ENCODE data around the gene UTS2B.

Gene UTS2B, protein sequence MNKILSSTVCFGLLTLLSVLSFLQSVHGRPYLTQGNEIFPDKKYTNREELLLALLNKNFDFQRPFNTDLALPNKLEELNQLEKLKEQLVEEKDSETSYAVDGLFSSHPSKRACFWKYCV

DNA sequence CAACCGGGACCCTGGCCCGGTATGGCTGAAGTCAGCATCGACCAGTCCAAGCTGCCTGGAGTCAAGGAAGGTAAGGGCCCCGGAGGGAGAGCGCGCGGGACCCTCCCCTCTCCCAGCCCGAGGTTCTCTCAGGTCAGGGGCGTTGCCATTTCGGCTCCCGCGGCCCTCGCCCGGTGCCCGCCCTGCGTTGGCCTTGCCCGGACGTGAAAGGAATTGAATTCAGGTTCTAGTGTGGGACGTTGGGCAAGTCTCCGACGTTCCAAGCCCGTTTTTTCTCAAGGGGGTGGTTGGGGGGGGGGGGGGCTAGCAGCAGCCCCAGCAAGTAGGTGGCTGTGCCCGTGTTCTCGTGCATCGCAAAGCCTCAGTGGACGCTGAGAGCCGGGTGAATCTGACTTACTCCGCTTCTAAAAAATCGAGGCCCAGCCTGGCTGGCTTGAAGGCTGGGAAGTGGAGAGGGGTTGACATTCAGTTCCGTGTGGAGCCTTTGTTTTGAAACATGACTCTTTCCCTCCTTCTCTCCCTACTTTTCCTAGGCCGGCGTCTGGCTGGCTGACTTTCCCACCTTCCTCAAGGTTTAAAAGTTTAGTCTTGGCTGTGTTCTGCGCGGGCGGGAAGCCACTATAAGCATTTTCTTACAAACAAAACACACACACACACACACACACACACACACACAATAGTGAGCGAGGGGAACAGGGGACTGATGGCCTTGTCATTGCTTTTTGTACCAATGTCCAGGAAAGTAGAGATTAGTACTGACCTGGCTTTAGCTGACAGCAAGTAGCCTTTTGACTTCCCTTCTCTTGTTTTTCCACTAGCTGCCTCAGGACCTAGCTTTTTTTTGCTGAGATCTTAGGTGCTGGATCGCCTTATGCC, at the start of gene UTS2B:
Gene UTS2B (minus strand): TSS at position 873 of the 876 bp plus-strand sequence. CDS start 48,337 bp downstream, outside the sequence.
- peak within 1 kb of the TSS; percentile 92 for H3K4me3 ChIP-seq
- peak within 1 kb of the TSS; percentile 95 for H3K9ac ChIP-seq

DNA sequence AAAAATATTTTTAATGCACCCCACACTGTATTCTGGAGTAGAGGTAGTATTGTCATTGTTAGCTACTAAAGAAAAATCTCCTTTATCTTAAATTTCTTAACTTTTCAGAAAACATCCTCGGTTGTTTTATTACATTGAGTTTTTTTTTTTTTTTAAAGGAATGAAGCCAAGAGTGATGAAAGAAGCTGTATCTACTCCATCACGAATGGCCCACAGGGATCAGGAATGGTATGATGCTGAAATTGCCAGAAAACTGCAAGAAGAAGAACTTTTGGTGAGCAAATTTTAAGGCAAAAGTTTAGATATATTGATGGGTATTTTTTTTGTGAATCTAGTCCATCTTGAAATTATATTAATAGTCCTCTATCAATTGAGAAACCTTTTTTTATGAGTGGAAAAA, 49.7 kb upstream of the UTS2B start:
- H3K9ac ChIP-seq = no peak overlapping the region
- no peaks in the 10 kb centered on the region for H3K27me3 ChIP-seq
- H4K20me1 ChIP-seq = no peaks in the 10 kb centered on the region
- H3K36me3 ChIP-seq = peaks cover 52% of the 10 kb centered on the region
- H3K4me3 ChIP-seq = no peak overlapping the region
- H3K4me2 ChIP-seq = no peak overlapping the region
- H3K4me1 ChIP-seq = 0 out of 2 replicates have a peak, but pooled peaks cover 10% of the 10 kb centered on the region
- TF ChIP-seq Cebpa-rat (IDR thresholded peaks at IDR 0.05) = no peak
- no peaks in the 10 kb centered on the region for H3K9me3 ChIP-seq
- no peak overlapping the region for H3K27ac ChIP-seq

More for the DNA sequence above, at the start of gene UTS2B:
- Histone ChIP-seq H3K9me3 (no peaks in the 10 kb centered on the region), H4K20me1 (peaks cover 30% of the 10 kb centered on the region), H3K36me3 (no peaks in the 10 kb centered on the region), H3K27me3 (no peaks in the 10 kb centered on the region), H3K27ac (peak within 1 kb of the TSS; percentile 97), H3K4me1 (peaks cover 29% of the 10 kb centered on the region), H3K4me2 (peak within 1 kb of the TSS; percentile 80)
- no peak for TF ChIP-seq Cebpa-rat (IDR thresholded peaks at IDR 0.05)

DNA sequence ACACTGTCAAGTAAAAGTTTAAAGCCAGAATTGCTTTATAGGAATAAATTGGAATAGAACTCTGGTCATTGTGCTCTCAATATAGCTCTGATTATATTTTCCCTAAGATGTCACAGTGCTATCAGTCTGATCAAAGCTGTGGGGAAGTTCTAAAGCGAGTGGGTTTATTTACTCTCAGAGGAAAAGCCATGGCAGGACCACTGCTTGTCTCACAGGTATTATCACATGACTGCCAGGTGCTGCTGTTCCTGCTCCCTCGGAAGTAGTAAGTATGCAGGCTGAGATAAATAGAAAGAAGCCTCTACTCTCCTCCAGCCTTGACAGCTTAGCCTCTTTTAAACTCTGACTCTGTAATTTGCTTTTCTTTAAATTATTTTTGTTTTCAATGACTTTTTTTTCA, 49.1 kb upstream of the UTS2B start:
- 0 out of 2 replicates have a peak, but pooled peaks cover 10% of the 10 kb centered on the region for H3K4me1 ChIP-seq
- no peaks in the 10 kb centered on the region for H4K20me1 ChIP-seq
- no peak overlapping the region for H3K4me3 ChIP-seq
- H3K9me3 ChIP-seq = no peaks in the 10 kb centered on the region
- H3K27ac ChIP-seq = no peak overlapping the region
- H3K36me3 ChIP-seq = peaks cover 51% of the 10 kb centered on the region
- no peak overlapping the region for H3K4me2 ChIP-seq
- no peak overlapping the region for H3K9ac ChIP-seq
- no peaks in the 10 kb centered on the region for H3K27me3 ChIP-seq
- no peak for TF ChIP-seq Cebpa-rat (IDR thresholded peaks at IDR 0.05)

DNA sequence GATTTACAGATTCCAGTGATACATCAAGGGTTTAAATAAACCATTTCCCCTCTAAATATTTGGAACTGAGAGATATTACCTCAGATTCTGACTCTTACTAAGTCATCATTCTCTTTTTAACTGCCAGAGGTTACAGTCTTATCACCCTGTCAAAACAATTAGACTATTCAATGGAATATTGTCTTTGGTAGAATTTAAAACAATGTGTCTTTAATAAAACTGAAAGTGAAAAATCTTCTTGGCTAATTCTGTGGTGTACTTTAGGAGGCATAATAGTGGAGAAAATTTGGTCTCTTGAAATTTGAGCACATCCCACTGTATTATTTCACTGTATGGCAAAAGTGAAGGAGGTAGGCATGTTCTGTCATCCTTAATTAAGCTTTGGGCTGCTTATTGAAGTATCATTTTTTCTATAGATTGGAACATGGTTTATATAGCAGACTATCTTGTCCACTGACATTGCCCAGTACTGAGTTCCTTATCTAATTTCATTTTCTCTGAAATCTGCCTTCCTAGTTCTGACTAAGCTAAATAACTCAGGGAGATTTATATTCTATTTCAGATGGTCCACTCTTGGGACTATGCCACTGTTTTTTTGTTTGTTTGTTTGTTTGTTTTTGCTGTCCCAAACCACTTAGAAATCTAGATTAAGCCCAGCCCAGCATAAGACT, 48.0 kb upstream of the UTS2B start:
- no peak overlapping the region for H3K27ac ChIP-seq
- no peaks in the 10 kb centered on the region for H3K27me3 ChIP-seq
- H3K4me1 ChIP-seq = 0 out of 2 replicates have a peak, but pooled peaks cover 10% of the 10 kb centered on the region
- no peak overlapping the region for H3K9ac ChIP-seq
- H3K9me3 ChIP-seq = no peaks in the 10 kb centered on the region
- no peaks in the 10 kb centered on the region for H4K20me1 ChIP-seq
- H3K36me3 ChIP-seq = peaks cover 51% of the 10 kb centered on the region
- no peak for TF ChIP-seq Cebpa-rat (IDR thresholded peaks at IDR 0.05)
- H3K4me3 ChIP-seq = no peak overlapping the region
- no peak overlapping the region for H3K4me2 ChIP-seq

DNA sequence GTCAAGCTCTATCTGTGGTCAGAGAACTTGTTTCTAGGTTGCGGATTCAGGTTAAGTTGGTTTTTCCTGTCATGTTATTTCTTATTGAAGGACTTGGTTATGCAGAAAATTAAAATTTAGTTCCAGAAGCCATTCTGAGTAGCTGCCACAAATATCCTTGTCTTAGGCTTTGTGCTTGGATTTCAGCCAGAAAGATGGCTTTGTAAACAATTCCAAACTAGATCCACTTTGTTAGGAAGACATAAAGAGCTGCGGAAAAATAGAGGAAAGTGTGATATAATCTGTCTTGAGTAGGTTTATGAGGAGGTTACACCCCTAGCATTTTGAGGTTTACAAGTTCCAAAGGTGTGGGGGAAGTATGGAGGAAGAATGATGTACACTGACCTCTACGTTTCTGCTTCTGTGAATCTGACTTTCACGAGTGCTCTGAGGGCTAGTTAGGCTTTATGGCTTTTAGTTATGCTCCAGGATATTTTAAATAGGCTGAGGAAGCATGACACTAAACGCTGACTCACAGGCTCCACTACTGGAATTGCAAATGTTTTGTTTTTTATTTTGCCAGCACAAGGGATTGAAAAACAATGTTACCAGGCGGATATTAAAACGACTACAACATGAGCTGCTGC, 46.3 kb upstream of the UTS2B start:
- no peak overlapping the region for H3K9ac ChIP-seq
- H3K27me3 ChIP-seq = no peaks in the 10 kb centered on the region
- no peaks in the 10 kb centered on the region for H3K9me3 ChIP-seq
- no peak for TF ChIP-seq Cebpa-rat (IDR thresholded peaks at IDR 0.05)
- H3K4me2 ChIP-seq = no peak overlapping the region
- no peak overlapping the region for H3K4me3 ChIP-seq
- no peaks in the 10 kb centered on the region for H3K4me1 ChIP-seq
- H4K20me1 ChIP-seq = no peaks in the 10 kb centered on the region
- peaks cover 36% of the 10 kb centered on the region for H3K36me3 ChIP-seq
- no peak overlapping the region for H3K27ac ChIP-seq

DNA sequence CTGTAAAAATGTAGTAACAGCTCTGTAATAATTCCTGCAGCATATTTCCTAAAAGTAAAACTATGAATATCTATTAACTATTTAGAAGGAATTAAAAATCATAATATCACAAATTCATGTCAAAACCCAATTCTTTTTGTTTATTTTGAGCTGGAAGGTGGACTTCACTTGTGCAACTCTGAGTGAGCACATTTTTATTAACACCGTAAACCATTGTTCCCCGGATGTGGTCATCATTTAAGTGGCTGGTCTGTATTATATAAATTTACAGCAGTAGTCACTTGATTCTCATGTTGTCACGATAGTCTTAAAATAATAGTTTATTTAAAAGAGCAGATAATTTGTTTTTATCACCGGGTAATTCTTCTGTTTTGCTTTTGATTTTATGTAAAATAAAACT, 43.0 kb upstream of the UTS2B start:
- no peak overlapping the region for H3K4me2 ChIP-seq
- H3K27ac ChIP-seq = no peak overlapping the region
- peaks cover 39% of the 10 kb centered on the region for H3K36me3 ChIP-seq
- H3K9ac ChIP-seq = no peak overlapping the region
- H3K9me3 ChIP-seq = no peaks in the 10 kb centered on the region
- H3K4me1 ChIP-seq = no peaks in the 10 kb centered on the region
- no peaks in the 10 kb centered on the region for H4K20me1 ChIP-seq
- H3K27me3 ChIP-seq = no peaks in the 10 kb centered on the region
- H3K4me3 ChIP-seq = no peak overlapping the region
- TF ChIP-seq Cebpa-rat (IDR thresholded peaks at IDR 0.05) = no peak

DNA sequence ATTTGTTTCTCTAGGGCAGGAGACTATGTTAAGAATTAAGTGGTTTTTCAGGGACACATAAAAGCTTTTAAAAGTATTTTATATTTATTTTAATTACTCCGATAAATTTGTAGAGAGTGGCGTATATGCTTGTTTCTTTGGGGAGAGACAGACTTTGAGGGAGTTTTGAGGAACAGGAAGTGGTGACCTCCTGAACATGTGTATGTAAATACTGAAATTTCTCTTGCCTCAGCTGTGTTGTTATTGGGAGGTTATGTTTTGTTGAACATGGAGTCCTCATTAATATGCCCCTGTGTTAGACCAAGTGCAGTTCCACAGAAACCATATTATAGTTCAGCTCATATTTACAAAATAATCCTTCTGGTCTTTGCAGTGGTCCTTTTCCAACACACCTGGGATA, 41.8 kb upstream of the UTS2B start:
- Histone ChIP-seq H4K20me1 (no peaks in the 10 kb centered on the region), H3K4me2 (no peak overlapping the region), H3K4me3 (no peak overlapping the region), H3K4me1 (no peaks in the 10 kb centered on the region), H3K9ac (no peak overlapping the region), H3K9me3 (no peaks in the 10 kb centered on the region), H3K27ac (no peak overlapping the region), H3K36me3 (peaks cover 39% of the 10 kb centered on the region), H3K27me3 (no peaks in the 10 kb centered on the region)
- no peak for TF ChIP-seq Cebpa-rat (IDR thresholded peaks at IDR 0.05)

DNA sequence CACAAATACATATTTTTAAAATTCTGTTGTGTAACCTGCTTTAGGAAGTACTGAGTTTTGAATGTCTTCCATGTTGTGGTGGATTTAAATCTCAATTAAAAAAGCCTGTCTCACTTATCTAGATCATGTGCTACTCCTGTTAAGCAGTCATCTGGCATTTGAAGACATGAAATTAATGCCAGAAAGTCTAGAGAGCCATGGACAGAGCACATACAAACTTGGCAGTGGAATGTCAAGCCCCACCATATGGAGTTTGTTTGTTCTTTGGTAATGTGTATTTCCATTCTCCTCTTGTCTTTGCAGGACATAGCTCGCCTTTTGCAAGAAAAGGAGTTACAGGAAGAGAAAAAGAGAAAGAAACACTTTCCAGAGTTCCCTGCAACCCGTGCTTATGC, 39.3 kb upstream of the UTS2B start:
- peaks cover 35% of the 10 kb centered on the region for H3K36me3 ChIP-seq
- H3K27me3 ChIP-seq = no peaks in the 10 kb centered on the region
- no peaks in the 10 kb centered on the region for H3K4me1 ChIP-seq
- H3K27ac ChIP-seq = no peak overlapping the region
- H4K20me1 ChIP-seq = no peaks in the 10 kb centered on the region
- H3K4me3 ChIP-seq = no peak overlapping the region
- H3K9me3 ChIP-seq = no peaks in the 10 kb centered on the region
- no peak overlapping the region for H3K4me2 ChIP-seq
- no peak overlapping the region for H3K9ac ChIP-seq
- no peak for TF ChIP-seq Cebpa-rat (IDR thresholded peaks at IDR 0.05)

DNA sequence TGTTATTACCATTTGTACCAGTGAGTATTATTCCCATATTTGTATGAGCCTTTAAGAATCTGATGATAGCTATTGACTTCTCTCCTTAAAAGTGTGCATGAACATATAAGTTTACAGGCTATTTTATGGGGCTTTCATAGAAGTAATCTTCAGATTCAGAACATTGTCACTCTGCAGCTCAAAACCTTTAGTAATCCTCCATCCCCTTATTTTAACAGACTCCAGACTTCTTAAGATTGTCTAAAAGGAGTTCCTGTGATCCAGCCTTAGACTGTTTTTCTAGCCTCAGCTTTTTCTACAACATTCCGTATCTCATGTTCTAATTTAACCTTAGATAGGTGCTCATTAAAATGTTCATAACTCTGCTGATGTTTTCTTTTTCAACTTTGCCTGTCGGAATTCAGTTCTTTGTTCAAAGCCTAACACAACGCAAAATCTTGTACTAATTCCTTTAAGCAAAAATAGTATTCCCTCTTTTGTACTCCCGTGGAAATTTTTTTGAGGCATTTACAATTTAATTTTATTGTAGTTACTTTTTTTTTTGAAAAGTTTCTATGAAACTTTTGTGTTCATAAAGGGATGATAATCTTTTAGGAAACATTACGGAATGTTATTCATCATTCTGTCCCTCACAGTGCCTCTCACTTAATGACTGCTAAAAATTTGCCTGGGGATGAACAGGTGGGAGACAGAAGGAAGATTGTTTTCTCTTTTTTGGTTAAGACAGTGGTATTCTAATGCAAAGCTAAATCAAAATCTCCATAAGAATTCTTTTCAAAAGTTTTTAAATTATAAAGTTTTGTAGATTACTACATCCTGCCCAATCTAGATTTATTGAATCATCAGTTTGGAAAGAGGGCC, 38.7 kb upstream of the UTS2B start:
- H3K9ac ChIP-seq = no peak overlapping the region
- no peak overlapping the region for H3K27ac ChIP-seq
- H3K4me3 ChIP-seq = no peak overlapping the region
- H4K20me1 ChIP-seq = 0 out of 2 replicates have a peak, but pooled peaks cover 2% of the 10 kb centered on the region
- no peak overlapping the region for H3K4me2 ChIP-seq
- H3K4me1 ChIP-seq = no peaks in the 10 kb centered on the region
- H3K9me3 ChIP-seq = no peaks in the 10 kb centered on the region
- TF ChIP-seq Cebpa-rat (IDR thresholded peaks at IDR 0.05) = no peak
- peaks cover 40% of the 10 kb centered on the region for H3K36me3 ChIP-seq
- no peaks in the 10 kb centered on the region for H3K27me3 ChIP-seq
